Measurements from ENCODE around the gene WSB1.

The WSB1 gene

GRCh38 chr17:27363326-27363725 lies 69.4 kb downstream of the WSB1 start:
- no peak for DNase-seq

All from activated effector memory CD4-positive, alpha-beta T cell treated with Interleukin-2 at 50 U/mL for 16 hours (primary cell).